SU-DHL-6 (cell line): ENCODE measurements around the gene C3orf80.

Source experiments
- H2AFZ ChIP-seq: fragments of 200-600 bp; sonication (generic); 2 replicates; pipeline ENCODE4 v1.6.1; 2014; ENCODE audit warnings: low read depth, mild to moderate bottlenecking, moderate library complexity, mixed read lengths, antibody characterized with exemption, low read length; ENCODE audit not compliant: severe bottlenecking
- H3F3A ChIP-seq: fragments of 200-600 bp; shearing (Covaris generic); 2 replicates; pipeline ENCODE4 v1.6.0; 2016; ENCODE audit warnings: antibody characterized with exemption, mild to moderate bottlenecking; ENCODE audit not compliant: insufficient read depth
- H3K27ac ChIP-seq: fragments of 200-600 bp; sonication (generic); 2 replicates; pipeline ENCODE4 v1.5.1; 2016; ENCODE audit warnings: low read depth, mild to moderate bottlenecking, low read length, moderate library complexity, mixed read lengths
- H3K27me3 ChIP-seq: fragments of 200-600 bp; sonication (generic), shearing (Covaris generic); 2 replicates; pipeline ENCODE4 v1.6.0; 2014; ENCODE audit warnings: mild to moderate bottlenecking, low read length
- H3K36me3 ChIP-seq: fragments of 200-600 bp; sonication (generic); 2 replicates; pipeline ENCODE4 v1.6.1; 2014; ENCODE audit warnings: mild to moderate bottlenecking, low read length, mixed read lengths
- H3K4me2 ChIP-seq: fragments of 300-600, 200-600 bp; shearing (Covaris generic), sonication (generic); 2 replicates; pipeline ENCODE4 v1.6.0; 2014; ENCODE audit warnings: low read length, low read depth, mild to moderate bottlenecking; ENCODE audit not compliant: poor library complexity, severe bottlenecking
- H3K4me3 ChIP-seq: fragments of 200-600 bp; sonication (generic); 2 replicates; pipeline ENCODE4 v1.5.1; 2014; ENCODE audit warnings: antibody characterized with exemption, low read length, mild to moderate bottlenecking, mixed read lengths; ENCODE audit not compliant: insufficient read depth, poor library complexity, severe bottlenecking
- H3K79me2 ChIP-seq: fragments of 200-600 bp; sonication (generic); 2 replicates; pipeline ENCODE4 v1.6.1; 2014; ENCODE audit warnings: mild to moderate bottlenecking, low read length, moderate library complexity; ENCODE audit not compliant: insufficient read depth
- H3K9ac ChIP-seq: fragments of 200-600 bp; sonication (generic); 2 replicates; pipeline ENCODE4 v1.7.0; 2014; ENCODE audit warnings: mild to moderate bottlenecking, low read length
- H3K9me2 ChIP-seq: fragments of 200-600 bp; sonication (generic); replicated peaks from 2 replicates; pipeline ENCODE4 v1.6.1; 2014; ENCODE audit warnings: low read length; ENCODE audit not compliant: insufficient read depth
- H3K9me3 ChIP-seq: fragments of 200-600 bp; sonication (generic); 2 replicates; pipeline ENCODE4 v1.6.1; 2014; ENCODE audit warnings: low read length, mixed read lengths; ENCODE audit not compliant: insufficient read depth
- H4K20me1 ChIP-seq: fragments of 200-600 bp; sonication (generic); 2 replicates; pipeline ENCODE4 v1.6.1; 2014; ENCODE audit warnings: low read depth, mild to moderate bottlenecking, antibody characterized with exemption, low read length, moderate library complexity, mixed read lengths
- CTCF ChIP-seq: fragments of 200-600 bp; sonication (generic); IDR thresholded peaks from one replicate; pipeline ENCODE4 v1.5.1; 2017; ENCODE audit warnings: antibody characterized with exemption, mild to moderate bottlenecking, low read length, moderate library complexity; ENCODE audit not compliant: insufficient read depth, poor library complexity, severe bottlenecking
- EZH2phosphoT487 ChIP-seq: fragments of 200-600 bp; sonication (generic), shearing (Covaris generic); conservative IDR thresholded peaks from 2 replicates; pipeline ENCODE4 v1.6.1; 2018; ENCODE audit warnings: mild to moderate bottlenecking, antibody characterized with exemption, low read length, moderate library complexity, mixed read lengths

Gene C3orf80

DNA sequence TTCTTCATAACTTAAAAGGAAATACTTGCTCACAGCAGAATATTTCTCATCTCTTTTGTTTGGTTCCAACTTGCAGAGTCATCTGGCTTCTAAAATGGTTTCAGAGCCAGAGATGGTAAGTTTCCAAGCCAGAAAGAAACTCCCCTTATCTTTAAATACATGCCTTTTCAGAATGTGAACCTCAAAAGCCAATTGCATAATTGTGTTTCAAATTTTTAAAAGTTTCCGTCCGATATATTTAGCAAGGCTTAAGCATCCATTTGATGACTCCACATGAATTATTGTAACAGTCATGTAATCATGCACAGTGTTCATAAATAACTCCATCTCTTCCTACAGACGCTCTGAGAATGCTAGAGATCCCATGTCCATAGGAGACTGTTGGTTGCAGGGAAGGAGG lies 40.6 kb upstream of the C3orf80 start:
- Histone ChIP-seq H4K20me1 (no peaks in the 10 kb centered on the region), H3K4me2 (no peak overlapping the region), H3K9me3 (no peaks in the 10 kb centered on the region)

DNA sequence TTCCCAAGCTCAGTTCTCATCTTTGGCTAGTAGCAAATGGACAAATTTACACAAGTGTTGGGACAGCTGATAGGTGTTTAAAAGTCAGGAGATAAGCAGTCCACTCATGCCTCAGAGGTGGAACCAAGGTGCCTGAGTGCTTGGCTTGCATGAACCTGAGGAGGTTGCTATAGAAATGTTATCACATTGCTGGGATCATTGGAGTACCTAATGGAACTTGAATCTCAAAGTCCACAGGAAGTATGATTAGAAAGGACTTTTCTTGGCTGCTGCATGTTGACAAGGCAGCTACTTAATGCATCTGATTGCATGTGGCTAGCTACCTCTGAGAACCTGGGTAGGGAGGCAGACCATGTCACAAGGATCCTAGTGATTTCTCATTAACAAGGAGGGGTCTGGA lies 39.5 kb upstream of the C3orf80 start:
- Histone ChIP-seq H3K36me3 (no peaks in the 10 kb centered on the region), H3K27me3 (no peaks in the 10 kb centered on the region), H2AFZ (no peak overlapping the region), H3K79me2 (no peaks in the 10 kb centered on the region), H3K9me2 (no peaks in the 10 kb centered on the region), H3K9me3 (no peaks in the 10 kb centered on the region), H3K9ac (no peak overlapping the region), H3K4me3 (no peak overlapping the region), H3K27ac (no peak overlapping the region), H3K4me2 (no peak overlapping the region), H3F3A (no peaks in the 10 kb centered on the region), H4K20me1 (no peaks in the 10 kb centered on the region)
- TF ChIP-seq CTCF: no peak
- TF ChIP-seq EZH2phosphoT487: no peak

More for the DNA sequence above, 40.6 kb upstream of the C3orf80 start:
- Histone ChIP-seq H3K36me3 (no peaks in the 10 kb centered on the region), H3K9me2 (no peaks in the 10 kb centered on the region), H3K79me2 (no peaks in the 10 kb centered on the region), H3K27ac (no peak overlapping the region), H3K9ac (no peak overlapping the region), H3K4me3 (no peak overlapping the region), H3F3A (no peaks in the 10 kb centered on the region), H2AFZ (no peak overlapping the region), H3K27me3 (no peaks in the 10 kb centered on the region)
- TF ChIP-seq CTCF (no peak), EZH2phosphoT487 (no peak)

GRCh38 chr3:160187288-160187687 lies 37.9 kb upstream of the C3orf80 start:
- H3F3A ChIP-seq: no peaks in the 10 kb centered on the region
- H3K27ac ChIP-seq: no peak overlapping the region
- no peak overlapping the region for H3K9ac ChIP-seq
- no peak overlapping the region for H3K4me2 ChIP-seq
- H3K9me2 ChIP-seq: no peaks in the 10 kb centered on the region
- TF ChIP-seq CTCF: no peak
- no peak for TF ChIP-seq EZH2phosphoT487
- no peaks in the 10 kb centered on the region for H4K20me1 ChIP-seq
- H3K27me3 ChIP-seq: no peaks in the 10 kb centered on the region
- no peak overlapping the region for H3K4me3 ChIP-seq
- H3K9me3 ChIP-seq: no peaks in the 10 kb centered on the region
- H3K79me2 ChIP-seq: no peaks in the 10 kb centered on the region
- no peak overlapping the region for H2AFZ ChIP-seq
- H3K36me3 ChIP-seq: no peaks in the 10 kb centered on the region
